ENCODE results near the gene AFF3. TPM values are rescaled to one million over a fixed set of nuclear protein-coding genes. Genes with fewer than 3 reads are reported as not detected.
A peak's percentile ranks its signal among the peaks of the same experiment; 100 is the strongest.

Gene AFF3
- total and polyA plus RNA-seq, 12 donors: 1.1 to 7.5 (median 3.9) TPM

- no peak for DNase-seq
- Histone ChIP-seq H3K27ac (no peak overlapping the region), H3K36me3 (replicated peaks in 1 of 2) (no peaks in the 10 kb centered on the region), H3K4me3 (no peak overlapping the region), H3K9me3 (replicated peaks in 1 of 3) (no peaks in the 10 kb centered on the region), H3K27me3 (peaks cover 3% of the 10 kb centered on the region), H3K4me1 (replicated peaks in 1 of 2) (no peaks in the 10 kb centered on the region)
- intact Hi-C loops (cut with DNase I): loop anchor here (10.0 kb wide), 1 partner anchor 273 kb away; no protein-coding TSS in a partner anchor
- WGBS, 4 donors: 78 to 81% (median 81%) methylated on average over 8 of the region's 8 CpGs
- no peak for TF ChIP-seq POLR2A (IDR thresholded peaks at IDR 0.05)
- TF ChIP-seq, protein P1, sequence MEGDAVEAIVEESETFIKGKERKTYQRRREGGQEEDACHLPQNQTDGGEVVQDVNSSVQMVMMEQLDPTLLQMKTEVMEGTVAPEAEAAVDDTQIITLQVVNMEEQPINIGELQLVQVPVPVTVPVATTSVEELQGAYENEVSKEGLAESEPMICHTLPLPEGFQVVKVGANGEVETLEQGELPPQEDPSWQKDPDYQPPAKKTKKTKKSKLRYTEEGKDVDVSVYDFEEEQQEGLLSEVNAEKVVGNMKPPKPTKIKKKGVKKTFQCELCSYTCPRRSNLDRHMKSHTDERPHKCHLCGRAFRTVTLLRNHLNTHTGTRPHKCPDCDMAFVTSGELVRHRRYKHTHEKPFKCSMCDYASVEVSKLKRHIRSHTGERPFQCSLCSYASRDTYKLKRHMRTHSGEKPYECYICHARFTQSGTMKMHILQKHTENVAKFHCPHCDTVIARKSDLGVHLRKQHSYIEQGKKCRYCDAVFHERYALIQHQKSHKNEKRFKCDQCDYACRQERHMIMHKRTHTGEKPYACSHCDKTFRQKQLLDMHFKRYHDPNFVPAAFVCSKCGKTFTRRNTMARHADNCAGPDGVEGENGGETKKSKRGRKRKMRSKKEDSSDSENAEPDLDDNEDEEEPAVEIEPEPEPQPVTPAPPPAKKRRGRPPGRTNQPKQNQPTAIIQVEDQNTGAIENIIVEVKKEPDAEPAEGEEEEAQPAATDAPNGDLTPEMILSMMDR (IDR thresholded peaks at IDR 0.05): no peak
Measured at GRCh38 chr2:99827296-99827999, 314.9 kb downstream of the AFF3 start.

- Histone ChIP-seq H3K27ac (no peak overlapping the region), H3K4me3 (no peak overlapping the region), H3K4me1 (replicated peaks in 1 of 2) (no peaks in the 10 kb centered on the region), H3K27me3 (peaks cover 3% of the 10 kb centered on the region), H3K36me3 (replicated peaks in 1 of 2) (no peaks in the 10 kb centered on the region), H3K9me3 (replicated peaks in 1 of 3) (no peaks in the 10 kb centered on the region)
- no peak for TF ChIP-seq POLR2A (IDR thresholded peaks at IDR 0.05)
- TF ChIP-seq, protein P1 (IDR thresholded peaks at IDR 0.05): no peak
- intact Hi-C loops (cut with DNase I): loop anchor here (10.0 kb wide), 1 partner anchor 271 kb away; no protein-coding TSS in a partner anchor
- DNase-seq: no peak
Measured at GRCh38 chr2:99825630-99826029, 316.8 kb downstream of the AFF3 start.

DNA sequence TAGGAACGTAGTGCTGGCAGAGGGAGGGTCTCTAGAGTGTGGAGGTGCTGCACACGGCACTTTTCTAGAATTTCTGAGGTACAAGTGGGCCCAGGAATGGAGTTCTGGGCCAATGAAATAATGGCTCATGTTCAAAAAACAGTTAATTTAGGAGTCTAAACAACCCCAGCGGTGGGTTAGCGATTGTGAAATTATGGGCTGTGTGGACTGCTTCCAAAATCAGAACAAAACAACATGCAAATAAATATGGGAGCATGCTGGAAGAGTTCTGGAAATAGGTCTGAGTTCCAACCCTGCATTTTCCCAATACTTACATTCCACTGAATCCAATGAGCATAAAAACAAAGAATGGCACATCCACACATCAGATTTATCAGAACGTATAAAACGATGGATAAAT, 317.6 kb downstream of the AFF3 start:
- intact Hi-C loops (cut with DNase I): loop anchor here (10.0 kb wide), 1 partner anchor 270 kb away; no protein-coding TSS in a partner anchor
- WGBS, 4 donors: 71 to 78% (median 74%) methylated on average over 6 of the region's 6 CpGs
- Histone ChIP-seq H3K4me1 (replicated peaks in 1 of 2) (no peaks in the 10 kb centered on the region), H3K27me3 (peaks cover 3% of the 10 kb centered on the region), H3K27ac (no peak overlapping the region), H3K36me3 (replicated peaks in 1 of 2) (no peaks in the 10 kb centered on the region), H3K9me3 (replicated peaks in 1 of 3) (no peaks in the 10 kb centered on the region), H3K4me3 (no peak overlapping the region)
- DNase-seq: no peak
- TF ChIP-seq POLR2A (IDR thresholded peaks at IDR 0.05): no peak
- TF ChIP-seq, protein P1 (IDR thresholded peaks at IDR 0.05): no peak

- WGBS, 4 donors: 61 to 75% (median 66%) methylated on average over 9 of the region's 9 CpGs
- intact Hi-C loops (cut with DNase I): loop anchor here (10.0 kb wide), 1 partner anchor 268 kb away; no protein-coding TSS in a partner anchor
- Histone ChIP-seq H3K36me3 (replicated peaks in 1 of 2) (no peaks in the 10 kb centered on the region), H3K4me1 (replicated peaks in 1 of 2) (no peaks in the 10 kb centered on the region), H3K9me3 (replicated peaks in 1 of 3) (no peaks in the 10 kb centered on the region), H3K27me3 (peaks cover 3% of the 10 kb centered on the region), H3K4me3 (no peak overlapping the region), H3K27ac (no peak overlapping the region)
- TF ChIP-seq, protein P1 (IDR thresholded peaks at IDR 0.05): no peak
- no peak for TF ChIP-seq POLR2A (IDR thresholded peaks at IDR 0.05)
- peak in 1 of 7 donors; percentile 0 for DNase-seq
Measured at GRCh38 chr2:99822474-99823207, 319.7 kb downstream of the AFF3 start.
